ENCODE measurements around the gene GPR27.

- TF ChIP-seq ZNF580 (tag by site-specific recombination; IDR thresholded peaks at IDR 0.05) (no peak), RBAK (tag by site-specific recombination; IDR thresholded peaks at IDR 0.05) (no peak), ZNF544 (tag by site-specific recombination; IDR thresholded peaks at IDR 0.05) (no peak), CTCF (tag by site-specific recombination; IDR thresholded peaks at IDR 0.05) (no peak)
Measured at GRCh38 chr3:71780430-71780829, 26.8 kb downstream of the GPR27 start.

Data from HEK293 (cell line).